Measurements from ENCODE around the gene CEACAM3.
A peak's percentile ranks its signal among the peaks of the same experiment; 100 is the strongest.

GRCh38 chr19:41746593-41747227, 49.7 kb upstream of the CEACAM3 start:
- TF ChIP-seq, protein P1, sequence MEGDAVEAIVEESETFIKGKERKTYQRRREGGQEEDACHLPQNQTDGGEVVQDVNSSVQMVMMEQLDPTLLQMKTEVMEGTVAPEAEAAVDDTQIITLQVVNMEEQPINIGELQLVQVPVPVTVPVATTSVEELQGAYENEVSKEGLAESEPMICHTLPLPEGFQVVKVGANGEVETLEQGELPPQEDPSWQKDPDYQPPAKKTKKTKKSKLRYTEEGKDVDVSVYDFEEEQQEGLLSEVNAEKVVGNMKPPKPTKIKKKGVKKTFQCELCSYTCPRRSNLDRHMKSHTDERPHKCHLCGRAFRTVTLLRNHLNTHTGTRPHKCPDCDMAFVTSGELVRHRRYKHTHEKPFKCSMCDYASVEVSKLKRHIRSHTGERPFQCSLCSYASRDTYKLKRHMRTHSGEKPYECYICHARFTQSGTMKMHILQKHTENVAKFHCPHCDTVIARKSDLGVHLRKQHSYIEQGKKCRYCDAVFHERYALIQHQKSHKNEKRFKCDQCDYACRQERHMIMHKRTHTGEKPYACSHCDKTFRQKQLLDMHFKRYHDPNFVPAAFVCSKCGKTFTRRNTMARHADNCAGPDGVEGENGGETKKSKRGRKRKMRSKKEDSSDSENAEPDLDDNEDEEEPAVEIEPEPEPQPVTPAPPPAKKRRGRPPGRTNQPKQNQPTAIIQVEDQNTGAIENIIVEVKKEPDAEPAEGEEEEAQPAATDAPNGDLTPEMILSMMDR (tag by site-specific recombination; IDR thresholded peaks at IDR 0.05) = peak; percentile 47
- TF ChIP-seq, protein P2, sequence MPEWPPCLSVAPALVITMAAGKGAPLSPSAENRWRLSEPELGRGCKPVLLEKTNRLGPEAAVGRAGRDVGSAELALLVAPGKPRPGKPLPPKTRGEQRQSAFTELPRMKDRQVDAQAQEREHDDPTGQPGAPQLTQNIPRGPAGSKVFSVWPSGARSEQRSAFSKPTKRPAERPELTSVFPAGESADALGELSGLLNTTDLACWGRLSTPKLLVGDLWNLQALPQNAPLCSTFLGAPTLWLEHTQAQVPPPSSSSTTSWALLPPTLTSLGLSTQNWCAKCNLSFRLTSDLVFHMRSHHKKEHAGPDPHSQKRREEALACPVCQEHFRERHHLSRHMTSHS (tag by site-specific recombination; IDR thresholded peaks at IDR 0.05) = no peak
